ENCODE measurements around the gene UPK3A. TPM values are rescaled to one million over a fixed set of nuclear protein-coding genes. Genes with fewer than 3 reads are reported as not detected.
A peak's percentile ranks its signal among the peaks of the same experiment; 100 is the strongest.
"Not testable (repeated sequence)": the region's sequence is repeated elsewhere in the genome, so short reads cannot be mapped to it uniquely, and the experiment has no call there.

The UPK3A gene
- total RNA-seq, 6 experiments from 2014 or later = not detected

- DNase-seq (no peak), ATAC-seq (no peak)
- no peak for TF ChIP-seq CTCF (IDR thresholded peaks at IDR 0.05)
- TF ChIP-seq POLR2A (IDR thresholded peaks at IDR 0.05) = no peak
- Histone ChIP-seq H3K9me3 (no peaks in the 10 kb centered on the region), H3K36me3 (no peaks in the 10 kb centered on the region), H3K27me3 (no peaks in the 10 kb centered on the region), H3K4me3 (no peak overlapping the region), H3K27ac (no peak overlapping the region), H3K4me1 (peaks cover 0 to 19% (median 4%) of the 10 kb centered on the region in 4 donors)
- intact Hi-C loops (cut with DNase I) = no loop called here
- 100% methylated on average over 2 of the region's 12 CpGs for WGBS (ENCODE audit: insufficient coverage, low coverage, low lambda C conversion rate, missing lambda C conversion rate)
Observed at GRCh38 chr22:45324311-45324711, 39.6 kb downstream of the UPK3A start.

GRCh38 chr22:45328261-45328660 is 43.5 kb downstream of the UPK3A start:
- ATAC-seq; intact Hi-C loops (cut with DNase I); H3K4me3 ChIP-seq; H3K27me3 ChIP-seq; DNase-seq; H3K9me3 ChIP-seq: not testable (repeated sequence)
- WGBS (ENCODE audit: insufficient coverage, low coverage, low lambda C conversion rate, missing lambda C conversion rate) = 78% methylated on average over 5 of the region's 8 CpGs
- Histone ChIP-seq H3K4me1 (peaks cover 0 to 15% (median 5%) of the 10 kb centered on the region in 4 donors), H3K36me3 (peaks cover 0 to 17% (median 0%) of the 10 kb centered on the region in 4 donors), H3K27ac (peak overlapping the region in 2 of 3 donors; percentile 66 to 95)

- no peaks in the 10 kb centered on the region for H3K27me3 ChIP-seq
- no peak overlapping the region for H3K4me3 ChIP-seq
- peak; percentile 81 to 86 (median 84) for ATAC-seq
- H3K36me3 ChIP-seq = peaks cover 0 to 17% (median 0%) of the 10 kb centered on the region in 4 donors
- TF ChIP-seq CTCF (IDR thresholded peaks at IDR 0.05) (no peak), POLR2A (IDR thresholded peaks at IDR 0.05) (no peak)
- H3K27ac ChIP-seq = peak overlapping the region in 2 of 3 donors; percentile 86 to 95
- intact Hi-C loops (cut with DNase I) = no loop called here
- WGBS (ENCODE audit: insufficient coverage, low coverage, low lambda C conversion rate, missing lambda C conversion rate) = 23% methylated on average over 8 of the region's 8 CpGs
- H3K9me3 ChIP-seq = no peaks in the 10 kb centered on the region
- peaks cover 0 to 15% (median 5%) of the 10 kb centered on the region in 4 donors for H3K4me1 ChIP-seq
- peak; percentile 61 to 92 (median 88) for DNase-seq
Observed at GRCh38 chr22:45328822-45329529, 44.2 kb downstream of the UPK3A start.

GRCh38 chr22:45329530-45329936 is 44.8 kb downstream of the UPK3A start:
- H3K27me3 ChIP-seq = no peaks in the 10 kb centered on the region
- peak; percentile 82 to 96 (median 94) for DNase-seq
- peaks cover 0 to 17% (median 0%) of the 10 kb centered on the region in 4 donors for H3K36me3 ChIP-seq
- TF ChIP-seq CTCF (IDR thresholded peaks at IDR 0.05) = no peak
- no peak for TF ChIP-seq POLR2A (IDR thresholded peaks at IDR 0.05)
- WGBS (ENCODE audit: insufficient coverage, low coverage, low lambda C conversion rate, missing lambda C conversion rate) = 29% methylated on average over 8 of the region's 12 CpGs
- H3K4me1 ChIP-seq = peaks cover 0 to 18% (median 5%) of the 10 kb centered on the region in 4 donors
- intact Hi-C loops (cut with DNase I) = no loop called here
- no peaks in the 10 kb centered on the region for H3K9me3 ChIP-seq
- no peak overlapping the region for H3K4me3 ChIP-seq
- peak; percentile 78 to 87 (median 80) for ATAC-seq
- peak overlapping the region in 2 of 3 donors; percentile 86 to 95 for H3K27ac ChIP-seq

- ATAC-seq (no peak), DNase-seq (no peak)
- Histone ChIP-seq H3K4me3 (no peak overlapping the region), H3K9me3 (no peaks in the 10 kb centered on the region), H3K4me1 (peaks cover 0 to 27% (median 5%) of the 10 kb centered on the region in 4 donors), H3K27me3 (no peaks in the 10 kb centered on the region), H3K36me3 (peaks cover 0 to 17% (median 0%) of the 10 kb centered on the region in 4 donors), H3K27ac (no peak overlapping the region)
- TF ChIP-seq POLR2A (IDR thresholded peaks at IDR 0.05) (no peak), CTCF (IDR thresholded peaks at IDR 0.05) (no peak)
- intact Hi-C loops (cut with DNase I) = no loop called here
- WGBS (ENCODE audit: insufficient coverage, low coverage, low lambda C conversion rate, missing lambda C conversion rate) = 93% methylated on average over 15 of the region's 19 CpGs
Observed at GRCh38 chr22:45330548-45330947, 45.8 kb downstream of the UPK3A start.
